C4-2B (cell line): ENCODE results near the gene PPM1D.

Experiments
- H3K27ac ChIP-seq: fragments of 450-650 bp; 2 replicates; pipeline ENCODE4 v1.5.1; 2017
- ZFX ChIP-seq: fragments of 450-650 bp; IDR thresholded peaks from 2 replicates; pipeline ENCODE4 v1.6.1; 2017
- TF ChIP-seq, protein P1 (sequence below): fragments of 450-650 bp; conservative IDR thresholded peaks from 2 replicates; pipeline ENCODE4 v1.5.1; 2017; ENCODE audit warnings: mild to moderate bottlenecking

The PPM1D gene

DNA sequence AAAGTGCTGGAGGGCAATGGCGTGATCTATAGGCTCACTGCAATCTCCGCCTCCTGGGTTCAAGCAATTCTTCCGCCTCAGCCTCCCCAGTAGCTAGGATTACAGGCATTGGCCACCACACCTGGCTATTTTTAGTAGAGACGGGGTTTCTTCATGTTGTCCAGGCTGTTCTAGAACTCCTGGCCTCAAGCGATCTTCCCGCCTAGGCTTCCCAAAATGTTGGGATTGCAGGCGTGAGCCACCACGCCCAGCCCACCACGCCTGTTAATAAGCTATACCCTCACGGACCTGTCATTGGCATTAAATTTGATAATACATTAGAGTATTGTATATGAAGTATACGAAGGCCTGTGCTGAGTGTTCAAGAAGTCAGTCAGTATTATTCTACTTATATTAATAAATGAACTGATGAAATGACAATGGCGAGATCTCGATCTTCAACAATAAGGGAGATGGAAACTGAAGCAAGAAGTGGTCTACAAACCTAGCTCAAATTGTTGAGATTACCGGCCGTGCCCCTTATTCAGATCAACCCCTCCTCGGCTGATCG, 76.8 kb downstream of the PPM1D start:
- TF ChIP-seq, protein P1, sequence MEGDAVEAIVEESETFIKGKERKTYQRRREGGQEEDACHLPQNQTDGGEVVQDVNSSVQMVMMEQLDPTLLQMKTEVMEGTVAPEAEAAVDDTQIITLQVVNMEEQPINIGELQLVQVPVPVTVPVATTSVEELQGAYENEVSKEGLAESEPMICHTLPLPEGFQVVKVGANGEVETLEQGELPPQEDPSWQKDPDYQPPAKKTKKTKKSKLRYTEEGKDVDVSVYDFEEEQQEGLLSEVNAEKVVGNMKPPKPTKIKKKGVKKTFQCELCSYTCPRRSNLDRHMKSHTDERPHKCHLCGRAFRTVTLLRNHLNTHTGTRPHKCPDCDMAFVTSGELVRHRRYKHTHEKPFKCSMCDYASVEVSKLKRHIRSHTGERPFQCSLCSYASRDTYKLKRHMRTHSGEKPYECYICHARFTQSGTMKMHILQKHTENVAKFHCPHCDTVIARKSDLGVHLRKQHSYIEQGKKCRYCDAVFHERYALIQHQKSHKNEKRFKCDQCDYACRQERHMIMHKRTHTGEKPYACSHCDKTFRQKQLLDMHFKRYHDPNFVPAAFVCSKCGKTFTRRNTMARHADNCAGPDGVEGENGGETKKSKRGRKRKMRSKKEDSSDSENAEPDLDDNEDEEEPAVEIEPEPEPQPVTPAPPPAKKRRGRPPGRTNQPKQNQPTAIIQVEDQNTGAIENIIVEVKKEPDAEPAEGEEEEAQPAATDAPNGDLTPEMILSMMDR = no peak
- TF ChIP-seq ZFX = no peak
- H3K27ac ChIP-seq = peak overlapping the region; percentile 54

DNA sequence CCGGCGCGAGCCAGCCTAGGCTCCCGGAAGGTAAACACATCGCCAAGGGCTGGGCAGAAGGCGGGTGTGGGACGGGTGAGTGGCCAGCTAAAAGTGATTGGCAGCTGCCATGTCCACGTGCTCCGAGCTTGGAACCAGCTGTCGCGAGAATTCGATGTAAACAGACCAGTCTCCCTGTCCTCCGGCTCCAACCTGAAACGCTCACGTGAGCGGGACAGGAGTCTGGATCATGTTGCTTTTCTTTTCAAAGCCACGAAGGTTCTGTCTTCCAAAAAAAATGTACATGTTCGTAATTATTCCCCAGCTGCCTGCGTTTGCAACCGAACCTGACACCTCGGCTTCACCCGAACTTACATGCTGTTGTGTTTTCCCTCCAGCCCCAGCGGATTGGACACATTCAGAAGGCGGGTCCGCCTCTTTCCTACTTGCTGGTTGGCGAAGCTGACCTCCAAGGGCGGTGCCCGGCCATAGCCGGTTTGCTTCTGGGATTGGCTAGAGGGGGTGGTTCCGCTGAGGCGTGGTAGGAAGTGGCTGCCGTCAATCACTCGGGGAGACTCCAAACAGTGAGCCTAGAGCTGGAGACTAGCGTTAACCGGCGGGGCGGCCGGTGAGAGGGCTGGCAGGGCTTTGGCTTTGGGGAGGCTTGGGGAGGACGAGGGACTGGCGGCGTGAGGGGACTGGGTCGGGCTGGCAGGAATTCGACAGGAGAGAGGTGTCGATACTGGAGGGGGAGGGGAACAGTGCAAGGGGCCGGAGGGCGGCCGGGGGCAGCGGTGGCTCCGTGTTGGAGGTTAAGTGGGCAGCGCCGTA, 77.5 kb downstream of the PPM1D start, which contains the start of gene BCAS3:
Gene BCAS3 (plus strand): TSS at position 544 of the 810 bp plus-strand sequence.
- no peak for TF ChIP-seq ZFX
- TF ChIP-seq, protein P1 = no peak
- peak within 1 kb of the TSS; percentile 54 for H3K27ac ChIP-seq

DNA sequence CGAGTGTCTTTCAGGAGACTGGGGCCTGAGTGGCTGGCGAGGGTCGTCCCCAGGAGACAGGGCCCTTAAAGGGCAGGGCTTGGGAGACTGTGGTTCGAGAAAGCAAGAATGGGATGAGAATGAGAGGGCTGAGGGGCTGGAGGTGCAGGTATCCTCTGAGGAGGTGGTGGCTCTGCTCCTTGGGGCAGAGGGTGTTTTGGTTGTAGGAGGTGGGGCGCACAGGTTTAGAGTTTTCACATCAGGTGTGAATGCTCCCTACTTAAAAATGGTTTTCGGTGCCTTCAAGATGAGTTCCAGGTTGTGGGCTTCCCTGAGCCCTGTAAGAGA, 78.1 kb downstream of the PPM1D start:
- peak overlapping the region; percentile 54 for H3K27ac ChIP-seq
- no peak for TF ChIP-seq ZFX
- TF ChIP-seq, protein P1 = no peak

DNA sequence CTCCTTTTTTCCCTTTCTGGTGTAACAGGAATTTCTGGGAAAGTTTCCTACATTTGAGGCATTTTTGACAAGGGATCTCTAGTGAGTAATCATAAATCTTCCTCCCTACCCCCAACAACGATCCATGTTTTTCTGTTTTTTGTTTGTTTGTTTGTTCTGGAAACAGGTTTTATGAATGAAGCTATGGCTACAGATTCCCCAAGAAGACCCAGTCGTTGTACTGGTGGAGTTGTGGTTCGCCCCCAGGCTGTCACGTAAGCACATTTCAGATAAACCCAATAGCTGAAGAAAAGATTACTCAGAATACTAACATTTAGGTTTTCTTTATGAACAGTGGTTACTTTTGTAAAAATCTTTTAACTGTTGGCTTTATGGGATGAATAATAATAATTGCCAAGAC, 79.3 kb downstream of the PPM1D start:
- TF ChIP-seq, protein P1 = no peak
- TF ChIP-seq ZFX = no peak
- no peak overlapping the region for H3K27ac ChIP-seq

DNA sequence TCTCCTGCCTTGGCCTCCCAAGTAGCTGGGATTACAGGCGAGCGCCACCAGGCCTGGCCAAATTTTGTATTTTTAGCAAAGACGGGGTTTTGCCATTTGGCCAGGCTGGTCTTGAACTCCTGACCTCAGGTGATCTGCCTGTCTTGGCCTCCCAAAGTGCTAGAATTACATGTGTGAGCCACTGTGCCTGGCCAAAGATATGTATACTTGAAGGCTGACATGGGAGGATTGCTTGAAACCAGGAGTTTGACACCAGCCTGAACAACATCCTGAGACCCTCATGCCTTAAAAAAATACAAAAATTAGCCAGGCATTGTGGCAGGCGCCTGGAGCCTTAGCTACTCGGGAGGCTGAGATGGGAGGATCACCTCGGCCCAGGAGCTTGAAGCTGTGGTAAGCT, 80.8 kb downstream of the PPM1D start:
- TF ChIP-seq ZFX = no peak
- TF ChIP-seq, protein P1 = no peak
- no peak overlapping the region for H3K27ac ChIP-seq

DNA sequence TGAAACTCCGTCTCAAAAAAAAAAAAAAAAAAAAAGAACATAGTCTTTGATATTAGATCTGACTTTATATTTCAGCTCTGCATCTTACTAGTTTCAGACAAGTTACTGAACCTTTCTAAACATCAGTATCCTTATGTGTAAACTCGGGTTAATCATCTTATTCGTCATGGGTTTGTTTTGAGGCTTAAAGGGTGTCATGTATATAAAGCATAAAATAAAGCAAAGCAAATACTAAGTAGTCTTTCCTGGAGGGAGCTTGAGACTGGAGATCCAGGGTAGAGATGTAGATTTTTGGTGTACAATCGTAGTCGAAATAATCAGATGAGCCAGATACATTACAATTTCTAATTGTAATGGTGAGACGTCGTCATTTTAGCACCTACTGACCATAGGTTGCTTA, 85.4 kb downstream of the PPM1D start:
- H3K27ac ChIP-seq = no peak overlapping the region
- no peak for TF ChIP-seq ZFX
- TF ChIP-seq, protein P1 = no peak

DNA sequence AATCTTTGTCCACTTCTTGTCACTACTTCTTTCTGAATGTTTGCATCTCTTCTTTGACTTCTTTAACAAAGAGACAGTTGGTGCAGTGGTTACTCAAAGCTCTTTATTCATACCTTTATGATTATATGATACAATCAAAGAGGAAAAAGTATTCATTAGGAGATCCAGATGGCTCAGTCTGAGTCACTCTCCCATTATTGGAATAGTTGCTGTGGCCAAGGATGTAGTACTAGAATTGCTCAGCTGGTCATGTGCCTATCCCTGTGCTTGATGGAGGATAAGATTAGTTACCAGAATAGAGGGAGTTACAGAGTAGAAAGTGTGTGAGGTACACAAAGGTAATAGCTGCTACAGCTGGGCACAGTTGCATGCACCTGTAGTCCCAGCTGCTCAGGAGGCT, 96.0 kb downstream of the PPM1D start:
- no peak overlapping the region for H3K27ac ChIP-seq
- TF ChIP-seq, protein P1 = no peak
- no peak for TF ChIP-seq ZFX
